ENCODE data around the gene SUCO. TPM values are rescaled to one million over a fixed set of nuclear protein-coding genes. Genes with fewer than 3 reads are reported as not detected.

The SUCO gene
- total RNA-seq, 1 donor from 2014 or later = 11.3 TPM

GRCh38 chr1:172646653-172647052 lies 113.7 kb downstream of the SUCO start:
- no peak for FAIRE-seq
- DNase-seq (ENCODE audit: low read depth) = no peak
- Histone ChIP-seq H3K36me3 (ENCODE audit: control insufficient read depth, insufficient read depth, low read length) (no peaks in the 10 kb centered on the region), H3K27me3 (ENCODE audit: control insufficient read depth, insufficient read depth, low read length) (no peaks in the 10 kb centered on the region), H3K4me3 (ENCODE audit: low read depth, low read length) (no peak overlapping the region)
- TF ChIP-seq CTCF (IDR thresholded peaks at IDR 0.05; ENCODE audit: insufficient read depth, low read length, severe bottlenecking) = no peak

GRCh38 chr1:172647110-172647564 lies 114.2 kb downstream of the SUCO start:
- Histone ChIP-seq H3K36me3 (ENCODE audit: control insufficient read depth, insufficient read depth, low read length) (no peaks in the 10 kb centered on the region), H3K4me3 (ENCODE audit: low read depth, low read length) (no peak overlapping the region), H3K27me3 (ENCODE audit: control insufficient read depth, insufficient read depth, low read length) (no peaks in the 10 kb centered on the region)
- no peak for TF ChIP-seq CTCF (IDR thresholded peaks at IDR 0.05; ENCODE audit: insufficient read depth, low read length, severe bottlenecking)
- no peak for DNase-seq (ENCODE audit: low read depth)
- FAIRE-seq = no peak

GRCh38 chr1:172647987-172648386 lies 115.0 kb downstream of the SUCO start:
- no peak for FAIRE-seq
- H3K36me3 ChIP-seq (ENCODE audit: control insufficient read depth, insufficient read depth, low read length) = no peaks in the 10 kb centered on the region
- H3K27me3 ChIP-seq (ENCODE audit: control insufficient read depth, insufficient read depth, low read length) = no peaks in the 10 kb centered on the region
- DNase-seq (ENCODE audit: low read depth) = no peak
- H3K4me3 ChIP-seq (ENCODE audit: low read depth, low read length) = no peak overlapping the region
- TF ChIP-seq CTCF (IDR thresholded peaks at IDR 0.05; ENCODE audit: insufficient read depth, low read length, severe bottlenecking) = no peak

- no peaks in the 10 kb centered on the region for H3K36me3 ChIP-seq (ENCODE audit: control insufficient read depth, insufficient read depth, low read length)
- no peak overlapping the region for H3K4me3 ChIP-seq (ENCODE audit: low read depth, low read length)
- H3K27me3 ChIP-seq (ENCODE audit: control insufficient read depth, insufficient read depth, low read length) = no peaks in the 10 kb centered on the region
- TF ChIP-seq CTCF (IDR thresholded peaks at IDR 0.05; ENCODE audit: insufficient read depth, low read length, severe bottlenecking) = no peak
- FAIRE-seq (no peak), DNase-seq (ENCODE audit: low read depth) (peak; percentile 87)
These were observed 117.7 kb downstream of the SUCO start for GRCh38 chr1:172650474-172651193.

- FAIRE-seq = no peak
- no peak overlapping the region for H3K4me3 ChIP-seq (ENCODE audit: low read depth, low read length)
- TF ChIP-seq CTCF (IDR thresholded peaks at IDR 0.05; ENCODE audit: insufficient read depth, low read length, severe bottlenecking) = no peak
- no peaks in the 10 kb centered on the region for H3K27me3 ChIP-seq (ENCODE audit: control insufficient read depth, insufficient read depth, low read length)
- peak; percentile 61 for DNase-seq (ENCODE audit: low read depth)
- no peaks in the 10 kb centered on the region for H3K36me3 ChIP-seq (ENCODE audit: control insufficient read depth, insufficient read depth, low read length)
These were observed 120.2 kb downstream of the SUCO start for GRCh38 chr1:172653015-172653709.
